Measurements from ENCODE around the gene GIPR.

The GIPR gene

DNA sequence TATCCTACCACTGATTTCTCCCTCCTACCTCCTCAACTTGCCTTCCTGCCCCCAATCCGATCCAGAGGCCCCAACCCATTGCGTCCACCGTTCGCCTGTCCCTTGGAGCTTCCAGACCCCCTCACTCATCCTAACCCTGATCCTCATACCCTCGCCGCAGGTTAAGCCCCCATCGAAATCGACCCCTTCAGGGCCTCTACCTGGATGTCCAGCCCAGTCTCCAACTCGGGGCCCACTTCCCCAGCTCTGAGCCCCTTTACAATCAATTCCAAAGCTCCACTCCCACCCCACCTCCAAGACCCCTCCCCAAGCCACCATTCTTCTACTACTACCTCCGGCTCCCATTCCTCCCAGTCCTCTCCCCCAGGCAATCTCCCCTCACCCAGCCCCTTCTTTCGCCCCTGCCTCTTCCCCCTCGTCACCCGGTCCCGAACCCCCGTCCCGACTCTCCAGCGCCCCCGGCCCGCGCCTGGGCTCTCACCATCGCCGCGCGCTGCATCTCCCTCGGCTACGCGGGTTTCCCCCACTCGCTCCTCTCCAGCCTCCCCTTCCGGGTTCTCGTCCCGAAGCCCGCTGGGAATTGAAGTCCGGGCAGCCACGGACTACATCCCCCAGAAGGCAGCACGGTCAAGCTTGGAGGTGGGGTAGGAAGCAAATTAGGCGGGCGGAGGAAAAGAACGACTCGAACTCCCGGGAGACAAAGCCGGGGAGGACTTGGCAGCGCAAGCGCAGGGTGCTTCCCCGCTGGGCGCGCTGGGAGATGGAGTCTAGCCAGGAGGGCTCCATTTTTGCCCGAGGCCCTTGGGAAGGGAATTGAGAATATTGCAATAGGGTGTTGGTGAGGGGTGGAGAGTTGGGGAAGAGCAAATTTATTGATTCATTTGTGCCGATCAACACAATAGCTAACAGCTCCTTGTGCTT, 62.6 kb downstream of the GIPR start, which contains the start of gene FBXO46:
Gene FBXO46, minus strand, starts transcription at position 529 of the 921 bp plus-strand sequence. CDS start 17,401 bp downstream, outside the sequence.
- DNase-seq (ENCODE audit: low read depth in 2 of 2): peak; percentile 86 to 87
